Panc1 (cell line): ENCODE measurements around the gene JUN. TPM values are rescaled to one million over a fixed set of nuclear protein-coding genes. Genes with fewer than 3 reads are reported as not detected.

Source experiments
- ATAC-seq: fragments of 200-7000 bp; cut with Tn5 transposase; 2 replicates; pipeline ENCODE4 v1.9.1; 2020; ENCODE audit warnings: mild to moderate bottlenecking, moderate library complexity
- BruUV-seq: library from RNA; stranded (reverse); fragments of 400-500 nt; replicated peaks from 2 replicates; lab custom pipeline; 2021; lab: Mats Ljungman, UMichigan
- CTCF ChIA-PET: fragments of 300-600 bp; sonication (Branson Sonifier 250); formaldehyde crosslinking; loops from one replicate; lab custom pipeline; 2022; ENCODE audit warnings: antibody characterized with exemption; lab: Charles Lee
- POLR2A ChIA-PET: fragments of 300-600 bp; sonication (Branson Sonifier 250); formaldehyde crosslinking; loops from one replicate; lab custom pipeline; 2022; ENCODE audit warnings: antibody characterized with exemption; lab: Charles Lee
- DNase-seq: peaks from one replicate; pipeline ENCODE4 v3.0.0-alpha.2; 2010; ENCODE audit warnings: low read depth, low spot score
- H3K27ac ChIP-seq: 2 replicates; pipeline ENCODE4 v1.5.1; 2011; ENCODE audit warnings: mild to moderate bottlenecking, low read length, inconsistent platforms
- H3K27me3 ChIP-seq: fragments of 200-500 bp; sonication (Bioruptor generic); 2 replicates; pipeline ENCODE4 v1.6.0; 2014; ENCODE audit warnings: low read length, inconsistent platforms; ENCODE audit not compliant: control insufficient read depth, insufficient read depth
- H3K36me3 ChIP-seq: fragments of 200-500 bp; sonication (Bioruptor generic); 2 replicates; pipeline ENCODE4 v1.5.1; 2014; ENCODE audit warnings: inconsistent platforms, mild to moderate bottlenecking, low read length, moderate library complexity; ENCODE audit not compliant: control insufficient read depth, insufficient read depth
- H3K4me1 ChIP-seq: 2 replicates; pipeline ENCODE4 v1.5.1; 2011; ENCODE audit warnings: inconsistent platforms, mild to moderate bottlenecking, low read length, moderate library complexity; ENCODE audit not compliant: control insufficient read depth, insufficient read depth
- H3K4me3 ChIP-seq, 2 experiments: 2 replicates each; pipeline ENCODE4 v1.5.1; 2011 to 2012; ENCODE audit warnings: low read depth in 2 of 2, low read length in 2 of 2, mild to moderate bottlenecking in 2 of 2, inconsistent platforms in 1 of 2, moderate library complexity in 1 of 2
- H3K9me3 ChIP-seq: fragments of 200-500 bp; sonication (Bioruptor generic); 2 replicates; pipeline ENCODE4 v1.5.1; 2014; ENCODE audit warnings: low read depth, mild to moderate bottlenecking, inconsistent platforms, low read length, moderate library complexity; ENCODE audit not compliant: control insufficient read depth, insufficient read depth
- CTCF ChIP-seq: fragments of 450-650 bp; IDR thresholded peaks from 2 replicates; pipeline ENCODE4 v1.5.1; 2017; ENCODE audit warnings: mild to moderate bottlenecking
- POLR2AphosphoS5 ChIP-seq: IDR thresholded peaks from 2 replicates; pipeline ENCODE4 v1.6.1; 2012; ENCODE audit warnings: mild to moderate bottlenecking, low read depth, low read length, moderate library complexity
- REST ChIP-seq, 2 experiments: IDR thresholded peaks; 2 replicates each; pipeline ENCODE4 v1.6.1; 2011 to 2012; ENCODE audit warnings: low read depth in 2 of 2, control low read depth in 1 of 2, low read length in 1 of 2, mild to moderate bottlenecking in 1 of 2, moderate library complexity in 1 of 2; ENCODE audit not compliant: insufficient read depth in 1 of 2
- SIN3A ChIP-seq: IDR thresholded peaks from 2 replicates; pipeline ENCODE4 v1.6.1; 2012; ENCODE audit warnings: low read depth, mild to moderate bottlenecking, low read length, moderate library complexity, borderline replicate concordance; ENCODE audit not compliant: insufficient read depth
- TCF7L2 ChIP-seq: IDR thresholded peaks from 2 replicates; pipeline ENCODE4 v1.6.1; 2011; ENCODE audit warnings: mild to moderate bottlenecking, low read depth, low read length, inconsistent platforms
- in situ Hi-C: cut with HindIII; loops from 2 replicates; pipeline ENCODE4 v1.10.0; 2016; ENCODE audit warnings: low sequenced_read_pairs, low pct_unique_long_range_greater_than_20kb
- intact Hi-C: fragments of 100-400 bp; cut with micrococcal nuclease; formaldehyde crosslinking; loops from one replicate; pipeline ENCODE4 v1.10.0; 2022; ENCODE audit not compliant: unreplicated experiment
- total RNA-seq: library from RNA; stranded (reverse); gene quantifications from one replicate; pipeline ENCODE4 v1.2.1, GENCODE V29; 2021; ENCODE audit not compliant: unreplicated experiment

The JUN gene
- total RNA-seq, 1 experiment from 2014 or later: 70.0 TPM

GRCh38 chr1:58791106-58791505, 7.3 kb upstream of the JUN start:
- CTCF ChIA-PET: no interaction called here
- no peaks in the 10 kb centered on the region for H3K27me3 ChIP-seq
- no peaks in the 10 kb centered on the region; the same call in 1 of the 2 replicates for H3K9me3 ChIP-seq
- H3K27ac ChIP-seq: no peak overlapping the region
- DNase-seq (no peak), ATAC-seq (no peak)
- in situ Hi-C loops: no loop called here
- TF ChIP-seq SIN3A: no peak
- no peak for TF ChIP-seq CTCF
- TF ChIP-seq REST (IDR thresholded peaks at IDR 0.05; ENCODE audit: insufficient read depth in 1 of 2, low read depth in 2 of 2, low read length in 1 of 2): no peak
- TF ChIP-seq TCF7L2: no peak
- no peak for TF ChIP-seq POLR2AphosphoS5
- H3K36me3 ChIP-seq: no peaks in the 10 kb centered on the region
- no peak overlapping the region for H3K4me3 ChIP-seq
- intact Hi-C loops: no loop called here
- H3K4me1 ChIP-seq: peaks cover 5% of the 10 kb centered on the region
- BruUV-seq: no TSS peak
- POLR2A ChIA-PET: no interaction called here

GRCh38 chr1:58789996-58790660, 6.3 kb upstream of the JUN start:
- intact Hi-C loops (loop anchor here (5.0 kb wide), 1 partner anchor 112 kb away; no protein-coding TSS in a partner anchor), in situ Hi-C loops (no loop called here)
- no peak for DNase-seq
- POLR2A ChIA-PET: no interaction called here
- BruUV-seq: no TSS peak
- TF ChIP-seq TCF7L2 (no peak), REST (IDR thresholded peaks at IDR 0.05; ENCODE audit: insufficient read depth in 1 of 2, low read depth in 2 of 2, low read length in 1 of 2) (no peak), SIN3A (no peak), POLR2AphosphoS5 (no peak), CTCF (no peak)
- Histone ChIP-seq H3K4me3 (no peak overlapping the region), H3K27ac (peak overlapping the region; percentile 2; the same call in 1 of the 2 replicates), H3K9me3 (no peaks in the 10 kb centered on the region; the same call in 1 of the 2 replicates), H3K27me3 (no peaks in the 10 kb centered on the region), H3K36me3 (no peaks in the 10 kb centered on the region), H3K4me1 (peaks cover 14% of the 10 kb centered on the region)
- CTCF ChIA-PET: no interaction called here
- no peak for ATAC-seq
